Gastrocnemius medialis (tissue), 4 donors: Measurements from ENCODE around the gene TRIM62.

Experiments used
- POLR2A ChIP-seq, 2 donors: fragments of 450-650 bp; IDR thresholded peaks; one replicate each; pipeline ENCODE4 v1.6.1; 2017; ENCODE audit warnings: antibody characterized with exemption in 2 of 2, mild to moderate bottlenecking in 2 of 2, moderate library complexity in 2 of 2
- TF ChIP-seq, protein P1 (sequence below), 5 experiments: fragments of 450-650 bp in 3 of 5; fragments of 200-600 bp in 2 of 5; sonication (generic) in 2 of 5; IDR thresholded peaks in 4 of 5; conservative IDR thresholded peaks in 1 of 5; 1 replicate in 4 of 5; 2 replicates in 1 of 5; pipeline ENCODE4 v1.5.1; 2016 to 2019; ENCODE audit warnings: antibody characterized with exemption in 5 of 5, mild to moderate bottlenecking in 3 of 5, moderate library complexity in 3 of 5

DNA sequence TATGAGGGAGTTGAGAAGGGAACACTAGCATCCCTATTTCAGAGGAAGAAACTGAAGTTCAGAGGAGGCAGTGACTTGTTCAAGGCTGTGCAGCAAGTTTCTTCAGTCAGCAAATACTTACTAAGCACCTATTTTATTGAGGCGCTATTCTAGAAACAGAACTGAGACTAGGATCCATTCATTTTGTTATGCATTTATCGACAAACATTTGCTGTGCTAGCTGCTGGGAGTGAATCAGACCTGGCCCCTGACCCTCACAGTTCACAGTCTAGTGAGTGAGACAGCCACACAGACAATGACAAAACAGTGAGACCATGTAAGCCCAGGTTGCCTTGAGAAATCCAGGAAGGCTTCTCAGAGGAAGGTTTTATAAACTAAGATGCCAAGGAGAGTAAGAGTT lies 28.2 kb downstream of the TRIM62 start:
- TF ChIP-seq, protein P1, sequence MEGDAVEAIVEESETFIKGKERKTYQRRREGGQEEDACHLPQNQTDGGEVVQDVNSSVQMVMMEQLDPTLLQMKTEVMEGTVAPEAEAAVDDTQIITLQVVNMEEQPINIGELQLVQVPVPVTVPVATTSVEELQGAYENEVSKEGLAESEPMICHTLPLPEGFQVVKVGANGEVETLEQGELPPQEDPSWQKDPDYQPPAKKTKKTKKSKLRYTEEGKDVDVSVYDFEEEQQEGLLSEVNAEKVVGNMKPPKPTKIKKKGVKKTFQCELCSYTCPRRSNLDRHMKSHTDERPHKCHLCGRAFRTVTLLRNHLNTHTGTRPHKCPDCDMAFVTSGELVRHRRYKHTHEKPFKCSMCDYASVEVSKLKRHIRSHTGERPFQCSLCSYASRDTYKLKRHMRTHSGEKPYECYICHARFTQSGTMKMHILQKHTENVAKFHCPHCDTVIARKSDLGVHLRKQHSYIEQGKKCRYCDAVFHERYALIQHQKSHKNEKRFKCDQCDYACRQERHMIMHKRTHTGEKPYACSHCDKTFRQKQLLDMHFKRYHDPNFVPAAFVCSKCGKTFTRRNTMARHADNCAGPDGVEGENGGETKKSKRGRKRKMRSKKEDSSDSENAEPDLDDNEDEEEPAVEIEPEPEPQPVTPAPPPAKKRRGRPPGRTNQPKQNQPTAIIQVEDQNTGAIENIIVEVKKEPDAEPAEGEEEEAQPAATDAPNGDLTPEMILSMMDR (IDR thresholded peaks at IDR 0.05 in 4 of 5, conservative IDR thresholded peaks at IDR 0.05 in 1 of 5) = no peak
- TF ChIP-seq POLR2A (IDR thresholded peaks at IDR 0.05) = no peak
